AG08395 (cell line): ENCODE measurements around the gene WNK2.
A peak's percentile ranks its signal among the peaks of the same experiment; 100 is the strongest.

Experiments
- DNase-seq: peaks from one replicate; pipeline ENCODE4 v3.0.0; 2012; ENCODE audit warnings: mixed read lengths, low spot score

WNK2 gene

GRCh38 chr9:93200449-93200742 is 16.5 kb downstream of the WNK2 start:
- no peak for DNase-seq

GRCh38 chr9:93200989-93201334 is 17.0 kb downstream of the WNK2 start:
- no peak for DNase-seq

- DNase-seq, result no peak
Observed at GRCh38 chr9:93203026-93203717, 19.2 kb downstream of the WNK2 start.

GRCh38 chr9:93203718-93204469 is 20.0 kb downstream of the WNK2 start:
- DNase-seq, result no peak

- no peak for DNase-seq
Observed at GRCh38 chr9:93204470-93205043, 20.6 kb downstream of the WNK2 start.

GRCh38 chr9:93205045-93205768 is 21.3 kb downstream of the WNK2 start:
- peak; percentile 45 for DNase-seq

- no peak for DNase-seq
Observed at GRCh38 chr9:93205896-93206575, 22.1 kb downstream of the WNK2 start.

- DNase-seq, result no peak
Observed at GRCh38 chr9:93206576-93207155, 22.7 kb downstream of the WNK2 start.

GRCh38 chr9:93207326-93207814 is 23.4 kb downstream of the WNK2 start:
- peak; percentile 74 for DNase-seq

GRCh38 chr9:93207860-93208734 is 24.2 kb downstream of the WNK2 start:
- no peak for DNase-seq

- DNase-seq, result no peak
Observed at GRCh38 chr9:93209097-93209496, 25.2 kb downstream of the WNK2 start.

GRCh38 chr9:93209576-93210323 is 25.8 kb downstream of the WNK2 start:
- no peak for DNase-seq

GRCh38 chr9:93210324-93210973 is 26.5 kb downstream of the WNK2 start:
- no peak for DNase-seq

- DNase-seq, result no peak
Observed at GRCh38 chr9:93210974-93211653, 27.2 kb downstream of the WNK2 start.

GRCh38 chr9:93211654-93212001 is 27.7 kb downstream of the WNK2 start:
- DNase-seq, result no peak

GRCh38 chr9:93212409-93212808 is 28.5 kb downstream of the WNK2 start:
- DNase-seq, result no peak

GRCh38 chr9:93216073-93216365 is 32.1 kb downstream of the WNK2 start:
- DNase-seq, result no peak

- no peak for DNase-seq
Observed at GRCh38 chr9:93217706-93218105, 33.8 kb downstream of the WNK2 start.

- no peak for DNase-seq
Observed at GRCh38 chr9:93218161-93218560, 34.2 kb downstream of the WNK2 start.
